Neural cell (in vitro differentiated cells): Measurements from ENCODE around the gene GIMAP8. TPM values are rescaled to one million over a fixed set of nuclear protein-coding genes. Genes with fewer than 3 reads are reported as not detected.

Experiments
- H2AFZ ChIP-seq: fragments of 200-600, 300-800 bp; sonication (generic), shearing (Covaris generic); 2 replicates; pipeline ENCODE4 v1.6.0; 2014; ENCODE audit warnings: low read depth, mild to moderate bottlenecking, antibody characterized with exemption, low read length, moderate library complexity
- H3F3A ChIP-seq: fragments of 200-600 bp; shearing (Covaris generic); 2 replicates; pipeline ENCODE4 v1.6.1; 2016; ENCODE audit warnings: mild to moderate bottlenecking, moderate library complexity, mixed read lengths, antibody characterized with exemption, low read length; ENCODE audit not compliant: insufficient read depth, poor library complexity, severe bottlenecking
- H3K27ac ChIP-seq: fragments of 200-600, 300-800 bp; sonication (generic), shearing (Covaris generic); 2 replicates; pipeline ENCODE4 v1.5.1; 2014; ENCODE audit warnings: mild to moderate bottlenecking, low read length, moderate library complexity
- H3K27me3 ChIP-seq: fragments of 300-800, 200-600 bp; sonication (generic), shearing (Covaris generic); 2 replicates; pipeline ENCODE4 v1.6.0; 2014; ENCODE audit warnings: mild to moderate bottlenecking, low read depth, low read length, moderate library complexity; ENCODE audit not compliant: insufficient read depth
- H3K36me3 ChIP-seq: fragments of 300-800, 200-600 bp; sonication (generic), shearing (Covaris generic); 2 replicates; pipeline ENCODE4 v1.5.1; 2014; ENCODE audit warnings: mild to moderate bottlenecking, antibody characterized with exemption, low read length, moderate library complexity; ENCODE audit not compliant: insufficient read depth
- H3K4me2 ChIP-seq: fragments of 300-800, 200-600 bp; sonication (generic), shearing (Covaris generic); 2 replicates; pipeline ENCODE4 v1.6.0; 2014; ENCODE audit warnings: mild to moderate bottlenecking, low read length
- H3K4me3 ChIP-seq: fragments of 300-800, 200-600 bp; sonication (generic), shearing (Covaris generic); 2 replicates; pipeline ENCODE4 v1.5.1; 2014; ENCODE audit warnings: mild to moderate bottlenecking, low read length, moderate library complexity
- H3K79me2 ChIP-seq: fragments of 200-600 bp; shearing (Covaris generic); replicated peaks from 2 replicates; pipeline ENCODE4 v1.6.0; 2014; ENCODE audit warnings: mild to moderate bottlenecking, low read length, moderate library complexity; ENCODE audit not compliant: insufficient read depth
- H3K9ac ChIP-seq: fragments of 300-800, 200-600 bp; sonication (generic), shearing (Covaris generic); 2 replicates; pipeline ENCODE4 v1.6.1; 2016; ENCODE audit warnings: mild to moderate bottlenecking, low read length, mixed read lengths
- H3K9me2 ChIP-seq: fragments of 200-600 bp; shearing (Covaris generic); 2 replicates; pipeline ENCODE4 v1.6.1; 2016; ENCODE audit warnings: mild to moderate bottlenecking, low read length, mixed read lengths; ENCODE audit not compliant: insufficient read depth
- H3K9me3 ChIP-seq: fragments of 200-600, 300-800 bp; sonication (generic), shearing (Covaris generic); 2 replicates; pipeline ENCODE4 v1.6.1; 2016; ENCODE audit warnings: mild to moderate bottlenecking, mixed run types, low read length, moderate library complexity, mixed read lengths
- H4K20me1 ChIP-seq: fragments of 200-600 bp; shearing (Covaris generic); 2 replicates; pipeline ENCODE4 v1.6.1; 2016; ENCODE audit warnings: mild to moderate bottlenecking, mixed run types; ENCODE audit not compliant: insufficient read depth
- CTCF ChIP-seq: fragments of 450-650 bp; IDR thresholded peaks from 2 replicates; pipeline ENCODE4 v1.5.1; 2014; ENCODE audit warnings: antibody characterized with exemption, mild to moderate bottlenecking, moderate library complexity; ENCODE audit not compliant: poor library complexity, severe bottlenecking
- EP300 ChIP-seq: fragments of 450-650 bp; conservative IDR thresholded peaks from 2 replicates; pipeline ENCODE4 v1.6.1; 2014; ENCODE audit warnings: antibody characterized with exemption, mild to moderate bottlenecking, moderate library complexity; ENCODE audit not compliant: poor library complexity, severe bottlenecking
- EZH2 ChIP-seq: fragments of 200-600, 300-800 bp; shearing (Covaris generic), sonication (generic); IDR thresholded peaks from 2 replicates; pipeline ENCODE4 v1.6.1; 2014; ENCODE audit warnings: antibody characterized with exemption, low read length, borderline replicate concordance, mild to moderate bottlenecking; ENCODE audit not compliant: insufficient read depth, poor library complexity, severe bottlenecking
- MXI1 ChIP-seq: fragments of 450-650 bp; conservative IDR thresholded peaks from 2 replicates; pipeline ENCODE4 v1.6.1; 2014; ENCODE audit warnings: antibody characterized with exemption, mild to moderate bottlenecking; ENCODE audit not compliant: poor library complexity, severe bottlenecking
- POLR2AphosphoS5 ChIP-seq: IDR thresholded peaks from 2 replicates; pipeline ENCODE4 v1.6.1; 2012
- RAD21 ChIP-seq: fragments of 450-650 bp; conservative IDR thresholded peaks from 2 replicates; pipeline ENCODE4 v1.6.1; 2014; ENCODE audit warnings: antibody characterized with exemption, mild to moderate bottlenecking, moderate library complexity
- SMC3 ChIP-seq: fragments of 450-650 bp; conservative IDR thresholded peaks from 2 replicates; pipeline ENCODE4 v1.6.1; 2014; ENCODE audit warnings: antibody characterized with exemption, mild to moderate bottlenecking, moderate library complexity; ENCODE audit not compliant: poor library complexity
- TAF1 ChIP-seq: IDR thresholded peaks from 2 replicates; pipeline ENCODE4 v1.6.1; 2012; ENCODE audit warnings: low read depth
- polyA plus RNA-seq: library from polyadenylated mRNA; depleted of rRNA; stranded (reverse); fragments of >200 nt; gene quantifications from 2 replicates; pipeline ENCODE4 v1.2.3, GENCODE V29; 2014
- TF ChIP-seq, protein P1 (sequence below): IDR thresholded peaks from 2 replicates; pipeline ENCODE4 v1.6.1; 2012; ENCODE audit warnings: borderline replicate concordance

GIMAP8 gene
- polyA plus RNA-seq, 1 donor from 2014 or later, result not detected

DNA sequence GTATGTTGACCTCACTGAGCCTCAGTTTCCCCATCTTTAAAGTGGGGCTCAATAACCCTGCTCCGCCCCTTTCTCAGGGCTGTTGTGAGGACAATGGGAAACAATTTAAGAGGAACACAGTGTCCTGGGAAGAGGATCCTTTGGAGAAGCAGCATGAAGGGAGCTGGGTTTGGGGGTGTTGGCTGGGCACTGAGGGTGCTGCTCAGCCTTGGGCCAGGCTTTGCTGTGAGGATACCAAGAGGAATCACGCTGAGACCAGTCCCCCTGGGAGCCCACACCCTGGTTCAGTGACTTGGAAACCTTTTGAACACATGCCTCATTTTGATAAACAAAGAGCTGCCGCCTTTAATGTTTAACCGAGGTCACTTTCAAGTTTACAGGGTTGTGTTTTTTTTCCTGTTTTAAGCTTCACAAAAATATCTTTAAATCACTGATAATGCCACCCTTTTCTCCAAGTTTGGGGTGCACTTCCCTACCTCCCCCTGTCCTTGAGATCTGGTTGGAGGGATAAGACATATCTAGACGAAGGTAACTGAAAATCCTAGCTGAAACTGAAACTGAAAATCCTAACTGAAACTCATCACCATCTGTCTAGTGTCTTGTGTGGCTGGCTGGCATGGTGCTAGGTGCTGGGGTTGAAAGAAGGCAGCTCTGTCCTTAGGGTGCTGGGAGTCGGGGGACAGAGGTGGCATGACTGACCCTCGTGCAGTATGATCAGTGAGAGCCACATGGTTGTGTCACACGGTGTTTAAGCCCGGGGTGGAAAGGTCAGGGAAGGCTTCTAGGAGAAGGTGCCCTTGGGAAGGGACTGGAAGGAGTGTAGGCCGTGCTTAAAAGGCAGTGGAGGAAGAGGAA is 43.6 kb upstream of the GIMAP8 start:
- no peaks in the 10 kb centered on the region for H3K79me2 ChIP-seq
- peak overlapping the region; percentile 76 for H3K4me3 ChIP-seq
- H3K9me3 ChIP-seq, result no peaks in the 10 kb centered on the region
- H3K4me2 ChIP-seq, result no peak overlapping the region
- H3K9ac ChIP-seq, result no peak overlapping the region
- H3K36me3 ChIP-seq, result no peaks in the 10 kb centered on the region
- H2AFZ ChIP-seq, result no peak overlapping the region
- no peaks in the 10 kb centered on the region for H3K27me3 ChIP-seq
- H4K20me1 ChIP-seq, result no peaks in the 10 kb centered on the region
- no peaks in the 10 kb centered on the region for H3K9me2 ChIP-seq
- H3F3A ChIP-seq, result no peaks in the 10 kb centered on the region
- no peak overlapping the region for H3K27ac ChIP-seq
- TF ChIP-seq RAD21 (no peak), EP300 (no peak), SMC3 (no peak), POLR2AphosphoS5 (no peak), MXI1 (no peak), TAF1 (no peak), EZH2 (no peak), CTCF (no peak)
- TF ChIP-seq, protein P1, sequence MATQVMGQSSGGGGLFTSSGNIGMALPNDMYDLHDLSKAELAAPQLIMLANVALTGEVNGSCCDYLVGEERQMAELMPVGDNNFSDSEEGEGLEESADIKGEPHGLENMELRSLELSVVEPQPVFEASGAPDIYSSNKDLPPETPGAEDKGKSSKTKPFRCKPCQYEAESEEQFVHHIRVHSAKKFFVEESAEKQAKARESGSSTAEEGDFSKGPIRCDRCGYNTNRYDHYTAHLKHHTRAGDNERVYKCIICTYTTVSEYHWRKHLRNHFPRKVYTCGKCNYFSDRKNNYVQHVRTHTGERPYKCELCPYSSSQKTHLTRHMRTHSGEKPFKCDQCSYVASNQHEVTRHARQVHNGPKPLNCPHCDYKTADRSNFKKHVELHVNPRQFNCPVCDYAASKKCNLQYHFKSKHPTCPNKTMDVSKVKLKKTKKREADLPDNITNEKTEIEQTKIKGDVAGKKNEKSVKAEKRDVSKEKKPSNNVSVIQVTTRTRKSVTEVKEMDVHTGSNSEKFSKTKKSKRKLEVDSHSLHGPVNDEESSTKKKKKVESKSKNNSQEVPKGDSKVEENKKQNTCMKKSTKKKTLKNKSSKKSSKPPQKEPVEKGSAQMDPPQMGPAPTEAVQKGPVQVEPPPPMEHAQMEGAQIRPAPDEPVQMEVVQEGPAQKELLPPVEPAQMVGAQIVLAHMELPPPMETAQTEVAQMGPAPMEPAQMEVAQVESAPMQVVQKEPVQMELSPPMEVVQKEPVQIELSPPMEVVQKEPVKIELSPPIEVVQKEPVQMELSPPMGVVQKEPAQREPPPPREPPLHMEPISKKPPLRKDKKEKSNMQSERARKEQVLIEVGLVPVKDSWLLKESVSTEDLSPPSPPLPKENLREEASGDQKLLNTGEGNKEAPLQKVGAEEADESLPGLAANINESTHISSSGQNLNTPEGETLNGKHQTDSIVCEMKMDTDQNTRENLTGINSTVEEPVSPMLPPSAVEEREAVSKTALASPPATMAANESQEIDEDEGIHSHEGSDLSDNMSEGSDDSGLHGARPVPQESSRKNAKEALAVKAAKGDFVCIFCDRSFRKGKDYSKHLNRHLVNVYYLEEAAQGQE, result no peak

GRCh38 chr7:150407588-150408392 is 42.6 kb upstream of the GIMAP8 start:
- Histone ChIP-seq H3K9me2 (no peaks in the 10 kb centered on the region), H3K27me3 (no peaks in the 10 kb centered on the region), H3K79me2 (no peaks in the 10 kb centered on the region), H4K20me1 (no peaks in the 10 kb centered on the region), H2AFZ (no peak overlapping the region), H3K9me3 (no peaks in the 10 kb centered on the region), H3F3A (no peaks in the 10 kb centered on the region), H3K27ac (no peak overlapping the region), H3K4me3 (no peak overlapping the region), H3K4me2 (no peak overlapping the region), H3K36me3 (no peaks in the 10 kb centered on the region), H3K9ac (no peak overlapping the region)
- no peak for TF ChIP-seq CTCF
- no peak for TF ChIP-seq MXI1
- TF ChIP-seq RAD21, result no peak
